ENCODE results near the gene MED27. TPM values are rescaled to one million over a fixed set of nuclear protein-coding genes. Genes with fewer than 3 reads are reported as not detected.

MED27 gene
- total and polyA plus RNA-seq, 2 of the 13 experiments (the other 11 are each of a cell fraction or from before 2014, with no cell fraction given) = 16.9 to 19.0 TPM

DNA sequence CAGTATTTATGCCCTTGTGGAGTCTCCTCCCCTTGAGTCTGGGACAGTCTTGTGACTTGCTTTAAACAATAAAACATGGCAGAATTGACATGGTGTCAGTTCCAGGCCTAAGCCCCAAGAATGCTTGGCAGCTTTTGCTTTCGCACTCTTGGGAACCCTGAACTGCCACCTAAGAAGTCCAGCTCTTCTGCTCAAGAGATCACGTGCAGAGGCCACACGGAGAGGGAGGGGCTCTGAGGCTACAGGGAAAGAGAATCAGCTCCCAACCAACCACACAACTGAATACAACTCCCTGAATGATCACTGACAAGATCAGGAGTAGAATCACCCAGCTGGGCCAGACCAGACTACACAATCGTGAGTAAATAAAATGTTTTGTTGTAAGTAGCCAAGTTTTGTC is 97.6 kb downstream of the MED27 start:
- Histone ChIP-seq H2AFZ (ENCODE audit: low read length) (no peak overlapping the region), H3K9ac (ENCODE audit: insufficient read depth, low read depth, low read length) (no peak overlapping the region), H3K79me2 (ENCODE audit: insufficient read depth, low read length) (no peaks in the 10 kb centered on the region), H3K4me3 (replicated peaks in 1 of 3; ENCODE audit: insufficient read depth in 1 of 3, low read depth in 2 of 3, low read length in 3 of 3) (no peak overlapping the region), H3K36me3 (replicated peaks in 1 of 2; ENCODE audit: control insufficient read depth in 1 of 2, insufficient read depth in 2 of 2, low read length in 2 of 2) (no peaks in the 10 kb centered on the region), H3K27me3 (ENCODE audit: control insufficient read depth in 1 of 2, insufficient read depth in 2 of 2, low read length in 2 of 2) (no peaks in the 10 kb centered on the region), H3K27ac (ENCODE audit: extremely low read length, insufficient read depth, low read length) (no peak overlapping the region), H3K4me1 (ENCODE audit: insufficient read depth, low read length) (no peaks in the 10 kb centered on the region), H4K20me1 (ENCODE audit: insufficient read depth, low read length) (no peaks in the 10 kb centered on the region), H3K9me3 (ENCODE audit: low read length) (no peaks in the 10 kb centered on the region), H3K4me2 (ENCODE audit: low read depth, low read length) (no peak overlapping the region)
- FAIRE-seq (no peak), ATAC-seq (no peak), DNase-seq (ENCODE audit: low spot score) (no peak)
- no peak for TF ChIP-seq ISX (CRISPR knock-in tag; conservative IDR thresholded peaks at IDR 0.05)
- no peak for TF ChIP-seq ARNTL (CRISPR knock-in tag; IDR thresholded peaks at IDR 0.05)
- no peak for TF ChIP-seq JDP2 (CRISPR knock-in tag; IDR thresholded peaks at IDR 0.05; ENCODE audit: borderline replicate concordance)
- 97% methylated on average over 4 of the region's 4 CpGs for WGBS (ENCODE audit: low lambda C conversion rate)
- CTCF ChIA-PET (ENCODE audit: low intra/inter-chr PET ratio, low total read pairs) = no interaction called here
- in situ Hi-C loops (cut with HindIII; ENCODE audit: extremely low pct_ligation_motif_present, low pct_unique_long_range_greater_than_20kb) = no loop called here
- intact Hi-C loops (cut with micrococcal nuclease; ENCODE audit: unreplicated experiment) = no loop called here
- no TSS peak for BruUV-seq (replicated peaks)
- POLR2A ChIA-PET = no interaction called here

DNA sequence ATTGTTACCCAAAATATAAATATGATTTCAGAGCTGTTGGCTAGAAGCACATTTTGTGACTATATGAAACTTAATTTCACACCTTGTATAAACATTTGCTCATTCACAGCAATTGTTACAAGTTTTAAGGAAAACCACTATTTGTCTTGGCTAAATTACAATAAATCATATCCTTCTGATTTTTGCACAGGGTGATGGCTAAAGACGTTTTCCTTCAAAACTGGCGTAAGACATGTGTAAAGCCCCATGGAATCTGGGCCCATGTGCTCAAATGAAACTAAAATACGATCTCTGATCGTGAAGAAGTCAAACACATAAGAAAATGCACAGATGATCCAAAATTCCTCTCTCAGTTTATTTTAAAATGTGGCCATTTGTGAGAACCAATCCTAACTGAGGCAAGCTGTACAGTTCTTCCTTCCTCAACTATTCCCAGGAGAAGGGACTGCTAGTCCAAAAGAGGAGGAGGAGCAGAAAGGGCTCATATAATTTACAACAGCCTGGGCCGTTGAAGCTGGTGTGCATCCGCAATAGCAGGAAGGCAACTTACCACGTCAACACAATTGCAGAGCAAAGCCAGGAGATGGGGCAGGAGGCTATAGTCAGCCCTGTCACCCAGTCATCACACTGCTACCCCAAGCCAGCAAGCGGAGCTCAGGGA is 98.4 kb downstream of the MED27 start:
- Histone ChIP-seq H3K4me1 (ENCODE audit: insufficient read depth, low read length) (peaks cover 7% of the 10 kb centered on the region), H2AFZ (ENCODE audit: low read length) (no peak overlapping the region), H3K27me3 (ENCODE audit: control insufficient read depth in 1 of 2, insufficient read depth in 2 of 2, low read length in 2 of 2) (no peaks in the 10 kb centered on the region), H3K4me3 (replicated peaks in 1 of 3; ENCODE audit: insufficient read depth in 1 of 3, low read depth in 2 of 3, low read length in 3 of 3) (no peak overlapping the region), H3K79me2 (ENCODE audit: insufficient read depth, low read length) (no peaks in the 10 kb centered on the region), H3K27ac (ENCODE audit: extremely low read length, insufficient read depth, low read length) (no peak overlapping the region), H3K9me3 (ENCODE audit: low read length) (no peaks in the 10 kb centered on the region), H3K36me3 (replicated peaks in 1 of 2; ENCODE audit: control insufficient read depth in 1 of 2, insufficient read depth in 2 of 2, low read length in 2 of 2) (no peaks in the 10 kb centered on the region), H4K20me1 (ENCODE audit: insufficient read depth, low read length) (no peaks in the 10 kb centered on the region), H3K9ac (ENCODE audit: insufficient read depth, low read depth, low read length) (no peak overlapping the region), H3K4me2 (ENCODE audit: low read depth, low read length) (no peak overlapping the region)
- 95% methylated on average over 7 of the region's 8 CpGs for WGBS (ENCODE audit: low lambda C conversion rate)
- FAIRE-seq (no peak), DNase-seq (ENCODE audit: low spot score) (no peak), ATAC-seq (no peak)
- no TSS peak for BruUV-seq (replicated peaks)
- ChIA-PET CTCF (ENCODE audit: low intra/inter-chr PET ratio, low total read pairs) (no interaction called here), POLR2A (no interaction called here)
- in situ Hi-C loops (cut with HindIII; ENCODE audit: extremely low pct_ligation_motif_present, low pct_unique_long_range_greater_than_20kb) = no loop called here
- intact Hi-C loops (cut with micrococcal nuclease; ENCODE audit: unreplicated experiment) = no loop called here
- TF ChIP-seq ZFP1 (CRISPR knock-in tag; IDR thresholded peaks at IDR 0.05) (no peak), ZNF768 (CRISPR knock-in tag; IDR thresholded peaks at IDR 0.05) (no peak), ZNF761 (CRISPR knock-in tag; conservative IDR thresholded peaks at IDR 0.05) (no peak), ZFP90 (CRISPR knock-in tag; IDR thresholded peaks at IDR 0.05; ENCODE audit: borderline replicate concordance) (no peak), ZNF7 (CRISPR knock-in tag; IDR thresholded peaks at IDR 0.05) (no peak), FOSL1 (CRISPR knock-in tag; IDR thresholded peaks at IDR 0.05; ENCODE audit: borderline replicate concordance) (no peak), MXD4 (CRISPR knock-in tag; IDR thresholded peaks at IDR 0.05) (no peak)
- TF ChIP-seq, protein P1, sequence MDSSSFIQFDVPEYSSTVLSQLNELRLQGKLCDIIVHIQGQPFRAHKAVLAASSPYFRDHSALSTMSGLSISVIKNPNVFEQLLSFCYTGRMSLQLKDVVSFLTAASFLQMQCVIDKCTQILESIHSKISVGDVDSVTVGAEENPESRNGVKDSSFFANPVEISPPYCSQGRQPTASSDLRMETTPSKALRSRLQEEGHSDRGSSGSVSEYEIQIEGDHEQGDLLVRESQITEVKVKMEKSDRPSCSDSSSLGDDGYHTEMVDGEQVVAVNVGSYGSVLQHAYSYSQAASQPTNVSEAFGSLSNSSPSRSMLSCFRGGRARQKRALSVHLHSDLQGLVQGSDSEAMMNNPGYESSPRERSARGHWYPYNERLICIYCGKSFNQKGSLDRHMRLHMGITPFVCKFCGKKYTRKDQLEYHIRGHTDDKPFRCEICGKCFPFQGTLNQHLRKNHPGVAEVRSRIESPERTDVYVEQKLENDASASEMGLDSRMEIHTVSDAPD (CRISPR knock-in tag; IDR thresholded peaks at IDR 0.05) = no peak
- TF ChIP-seq, protein P2, sequence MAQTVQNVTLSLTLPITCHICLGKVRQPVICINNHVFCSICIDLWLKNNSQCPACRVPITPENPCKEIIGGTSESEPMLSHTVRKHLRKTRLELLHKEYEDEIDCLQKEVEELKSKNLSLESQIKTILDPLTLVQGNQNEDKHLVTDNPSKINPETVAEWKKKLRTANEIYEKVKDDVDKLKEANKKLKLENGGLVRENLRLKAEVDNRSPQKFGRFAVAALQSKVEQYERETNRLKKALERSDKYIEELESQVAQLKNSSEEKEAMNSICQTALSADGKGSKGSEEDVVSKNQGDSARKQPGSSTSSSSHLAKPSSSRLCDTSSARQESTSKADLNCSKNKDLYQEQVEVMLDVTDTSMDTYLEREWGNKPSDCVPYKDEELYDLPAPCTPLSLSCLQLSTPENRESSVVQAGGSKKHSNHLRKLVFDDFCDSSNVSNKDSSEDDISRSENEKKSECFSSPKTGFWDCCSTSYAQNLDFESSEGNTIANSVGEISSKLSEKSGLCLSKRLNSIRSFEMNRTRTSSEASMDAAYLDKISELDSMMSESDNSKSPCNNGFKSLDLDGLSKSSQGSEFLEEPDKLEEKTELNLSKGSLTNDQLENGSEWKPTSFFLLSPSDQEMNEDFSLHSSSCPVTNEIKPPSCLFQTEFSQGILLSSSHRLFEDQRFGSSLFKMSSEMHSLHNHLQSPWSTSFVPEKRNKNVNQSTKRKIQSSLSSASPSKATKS (CRISPR knock-in tag; IDR thresholded peaks at IDR 0.05) = no peak
- TF ChIP-seq, protein P3, sequence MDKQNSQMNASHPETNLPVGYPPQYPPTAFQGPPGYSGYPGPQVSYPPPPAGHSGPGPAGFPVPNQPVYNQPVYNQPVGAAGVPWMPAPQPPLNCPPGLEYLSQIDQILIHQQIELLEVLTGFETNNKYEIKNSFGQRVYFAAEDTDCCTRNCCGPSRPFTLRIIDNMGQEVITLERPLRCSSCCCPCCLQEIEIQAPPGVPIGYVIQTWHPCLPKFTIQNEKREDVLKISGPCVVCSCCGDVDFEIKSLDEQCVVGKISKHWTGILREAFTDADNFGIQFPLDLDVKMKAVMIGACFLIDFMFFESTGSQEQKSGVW (CRISPR knock-in tag; IDR thresholded peaks at IDR 0.05; ENCODE audit: borderline replicate concordance) = no peak
- TF ChIP-seq, protein P4, sequence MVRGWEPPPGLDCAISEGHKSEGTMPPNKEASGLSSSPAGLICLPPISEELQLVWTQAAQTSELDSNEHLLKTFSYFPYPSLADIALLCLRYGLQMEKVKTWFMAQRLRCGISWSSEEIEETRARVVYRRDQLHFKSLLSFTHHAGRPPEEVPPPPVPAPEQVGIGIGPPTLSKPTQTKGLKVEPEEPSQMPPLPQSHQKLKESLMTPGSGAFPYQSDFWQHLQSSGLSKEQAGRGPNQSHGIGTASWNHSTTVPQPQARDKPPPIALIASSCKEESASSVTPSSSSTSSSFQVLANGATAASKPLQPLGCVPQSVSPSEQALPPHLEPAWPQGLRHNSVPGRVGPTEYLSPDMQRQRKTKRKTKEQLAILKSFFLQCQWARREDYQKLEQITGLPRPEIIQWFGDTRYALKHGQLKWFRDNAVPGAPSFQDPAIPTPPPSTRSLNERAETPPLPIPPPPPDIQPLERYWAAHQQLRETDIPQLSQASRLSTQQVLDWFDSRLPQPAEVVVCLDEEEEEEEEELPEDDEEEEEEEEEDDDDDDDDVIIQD (CRISPR knock-in tag; IDR thresholded peaks at IDR 0.05; ENCODE audit: low read depth) = no peak
